Smooth muscle cell (in vitro differentiated cells): ENCODE data around the gene LMAN2. TPM values are rescaled to one million over a fixed set of nuclear protein-coding genes. Genes with fewer than 3 reads are reported as not detected.

Source experiments
- DNase-seq: peaks from one replicate; lab custom pipeline; 2025; ENCODE audit not compliant: unreplicated experiment; lab: John Stamatoyannopoulos, UW
- H2AFZ ChIP-seq: fragments of 200-600 bp; sonication (generic); 2 replicates; pipeline ENCODE4 v1.6.0; 2016; ENCODE audit warnings: antibody characterized with exemption, low read depth, mild to moderate bottlenecking
- H3F3A ChIP-seq: fragments of 200-600 bp; sonication (generic); 2 replicates; pipeline ENCODE4 v1.6.0; 2017; ENCODE audit warnings: antibody characterized with exemption, low read depth
- H3K27ac ChIP-seq: fragments of 200-600 bp; sonication (generic); 2 replicates; pipeline ENCODE4 v1.5.1; 2016; ENCODE audit warnings: low read depth, mild to moderate bottlenecking
- H3K27me3 ChIP-seq: fragments of 200-600 bp; sonication (generic); 2 replicates; pipeline ENCODE4 v1.6.1; 2016; ENCODE audit warnings: low read depth, mild to moderate bottlenecking
- H3K36me3 ChIP-seq: fragments of 200-600 bp; sonication (generic); 2 replicates; pipeline ENCODE4 v1.5.1; 2016; ENCODE audit warnings: low read depth
- H3K4me1 ChIP-seq: fragments of 200-600 bp; sonication (generic); 2 replicates; pipeline ENCODE4 v1.5.1; 2016; ENCODE audit warnings: low read depth
- H3K4me2 ChIP-seq: fragments of 200-600 bp; sonication (generic); 2 replicates; pipeline ENCODE4 v1.6.0; 2016; ENCODE audit warnings: mild to moderate bottlenecking
- H3K4me3 ChIP-seq: fragments of 200-600 bp; sonication (generic); 2 replicates; pipeline ENCODE4 v1.5.1; 2016; ENCODE audit warnings: mild to moderate bottlenecking
- H3K79me2 ChIP-seq: fragments of 200-600 bp; sonication (generic); 2 replicates; pipeline ENCODE4 v1.6.0; 2016; ENCODE audit warnings: low read depth, mild to moderate bottlenecking
- H3K9ac ChIP-seq: fragments of 200-600 bp; sonication (generic); 2 replicates; pipeline ENCODE4 v1.6.0; 2016; ENCODE audit warnings: low read depth
- H3K9me3 ChIP-seq: fragments of 200-600 bp; sonication (generic); replicated peaks from 2 replicates; pipeline ENCODE4 v1.5.1; 2016; ENCODE audit warnings: low read depth
- H4K20me1 ChIP-seq: fragments of 200-600 bp; sonication (generic); 2 replicates; pipeline ENCODE4 v1.6.0; 2016; ENCODE audit warnings: low read depth
- WGBS: methylation state at CpG from one replicate; pipeline ENCODE4 v1.1.7; 2016; ENCODE audit warnings: low lambda C conversion rate; 5-methylcytosine and 5-hydroxymethylcytosine counted together
- polyA plus RNA-seq: library from polyadenylated mRNA; unstranded; fragments of >200 nt; fragmentation: Nextera tagmentation; extraction: Ambion mirVana; gene quantifications from 2 replicates; pipeline ENCODE4 v1.2.1, GENCODE V29; 2016
- total RNA-seq: library from RNA; depleted of rRNA; stranded (reverse); fragments of >200 nt; gene quantifications from 2 replicates; pipeline ENCODE4 v1.2.3, GENCODE V29; 2014
- TF ChIP-seq, protein P1 (sequence below): fragments of 200-600 bp; sonication (generic); IDR thresholded peaks from 2 replicates; pipeline ENCODE4 v1.5.1; 2017; ENCODE audit warnings: borderline replicate concordance, mild to moderate bottlenecking, antibody characterized with exemption; ENCODE audit not compliant: insufficient read depth, poor library complexity, severe bottlenecking

LMAN2 gene
- total and polyA plus RNA-seq, 2 experiments from 2014 or later: 241 to 253 TPM

GRCh38 chr5:177295924-177296323, 55.5 kb downstream of the LMAN2 start:
- no peaks in the 10 kb centered on the region for H3K79me2 ChIP-seq
- H3K9me3 ChIP-seq: no peaks in the 10 kb centered on the region
- H3F3A ChIP-seq: peaks cover 31% of the 10 kb centered on the region
- 100% methylated on average over 9 of the region's 9 CpGs for WGBS
- no peak overlapping the region for H3K27ac ChIP-seq
- no peak overlapping the region for H3K4me3 ChIP-seq
- H3K36me3 ChIP-seq: peaks cover 9% of the 10 kb centered on the region
- no peak for DNase-seq
- no peaks in the 10 kb centered on the region for H3K27me3 ChIP-seq
- no peak overlapping the region for H3K9ac ChIP-seq
- TF ChIP-seq, protein P1, sequence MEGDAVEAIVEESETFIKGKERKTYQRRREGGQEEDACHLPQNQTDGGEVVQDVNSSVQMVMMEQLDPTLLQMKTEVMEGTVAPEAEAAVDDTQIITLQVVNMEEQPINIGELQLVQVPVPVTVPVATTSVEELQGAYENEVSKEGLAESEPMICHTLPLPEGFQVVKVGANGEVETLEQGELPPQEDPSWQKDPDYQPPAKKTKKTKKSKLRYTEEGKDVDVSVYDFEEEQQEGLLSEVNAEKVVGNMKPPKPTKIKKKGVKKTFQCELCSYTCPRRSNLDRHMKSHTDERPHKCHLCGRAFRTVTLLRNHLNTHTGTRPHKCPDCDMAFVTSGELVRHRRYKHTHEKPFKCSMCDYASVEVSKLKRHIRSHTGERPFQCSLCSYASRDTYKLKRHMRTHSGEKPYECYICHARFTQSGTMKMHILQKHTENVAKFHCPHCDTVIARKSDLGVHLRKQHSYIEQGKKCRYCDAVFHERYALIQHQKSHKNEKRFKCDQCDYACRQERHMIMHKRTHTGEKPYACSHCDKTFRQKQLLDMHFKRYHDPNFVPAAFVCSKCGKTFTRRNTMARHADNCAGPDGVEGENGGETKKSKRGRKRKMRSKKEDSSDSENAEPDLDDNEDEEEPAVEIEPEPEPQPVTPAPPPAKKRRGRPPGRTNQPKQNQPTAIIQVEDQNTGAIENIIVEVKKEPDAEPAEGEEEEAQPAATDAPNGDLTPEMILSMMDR: no peak
- H3K4me1 ChIP-seq: no peaks in the 10 kb centered on the region
- no peak overlapping the region for H2AFZ ChIP-seq
- H4K20me1 ChIP-seq: peaks cover 14% of the 10 kb centered on the region
- no peak overlapping the region for H3K4me2 ChIP-seq

DNA sequence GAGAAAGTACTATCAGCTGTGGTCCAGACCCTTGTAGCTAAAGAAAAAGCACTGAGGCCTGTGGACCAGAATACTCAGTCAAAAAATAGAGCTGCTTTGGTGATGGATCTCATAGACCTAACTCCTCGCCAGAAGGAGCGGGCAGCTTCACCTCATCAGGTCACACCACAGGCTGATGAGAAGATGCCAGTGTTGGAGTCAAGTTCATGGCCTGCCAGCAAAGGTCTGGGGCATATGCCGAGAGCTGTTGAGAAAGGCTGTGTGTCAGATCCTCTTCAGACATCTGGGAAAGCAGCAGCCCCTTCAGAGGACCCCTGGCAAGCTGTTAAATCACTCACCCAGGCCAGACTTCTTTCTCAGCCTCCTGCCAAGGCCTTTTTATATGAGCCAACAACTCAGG, 56.8 kb downstream of the LMAN2 start:
- DNase-seq: no peak
- H3K27me3 ChIP-seq: no peaks in the 10 kb centered on the region

GRCh38 chr5:177293819-177294581, 57.5 kb downstream of the LMAN2 start:
- TF ChIP-seq, protein P1: no peak
- DNase-seq: no peak

More for the DNA sequence above, 56.8 kb downstream of the LMAN2 start:
- H3K27ac ChIP-seq: no peak overlapping the region
- no peak overlapping the region for H3K4me2 ChIP-seq
- no peaks in the 10 kb centered on the region for H3K79me2 ChIP-seq
- peaks cover 19% of the 10 kb centered on the region for H4K20me1 ChIP-seq
- H2AFZ ChIP-seq: no peak overlapping the region
- peaks cover 12% of the 10 kb centered on the region for H3K36me3 ChIP-seq
- H3F3A ChIP-seq: peaks cover 21% of the 10 kb centered on the region
- no peak overlapping the region for H3K9ac ChIP-seq
- no peaks in the 10 kb centered on the region for H3K9me3 ChIP-seq
- 96% methylated on average over 3 of the region's 3 CpGs for WGBS
- H3K4me3 ChIP-seq: no peak overlapping the region
- no peaks in the 10 kb centered on the region for H3K4me1 ChIP-seq
- TF ChIP-seq, protein P1: no peak

DNA sequence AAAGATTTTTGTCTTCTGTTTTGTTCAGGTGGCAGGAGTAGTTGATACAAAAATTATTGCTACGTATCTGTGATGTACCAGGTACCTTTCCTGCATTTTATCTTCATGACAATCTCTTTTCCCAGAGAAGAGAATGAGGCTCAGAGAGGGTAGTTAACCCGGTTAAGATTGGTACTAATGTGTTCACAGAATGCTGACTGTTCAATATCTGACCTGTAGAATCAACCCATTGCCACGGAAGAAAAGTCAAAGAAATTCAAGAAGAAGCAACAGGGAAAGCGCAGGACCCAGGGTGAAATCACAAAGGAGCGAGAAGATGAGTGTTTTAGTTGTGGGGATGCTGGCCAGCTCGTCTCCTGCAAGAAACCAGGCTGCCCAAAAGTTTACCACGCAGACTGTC, 59.7 kb downstream of the LMAN2 start:
- no peaks in the 10 kb centered on the region for H3K4me1 ChIP-seq
- H3K4me3 ChIP-seq: no peak overlapping the region
- DNase-seq: no peak
- no peaks in the 10 kb centered on the region for H3K9me3 ChIP-seq
- H3K27ac ChIP-seq: no peak overlapping the region
- H3K4me2 ChIP-seq: no peak overlapping the region
- no peaks in the 10 kb centered on the region for H3K79me2 ChIP-seq
- no peak overlapping the region for H2AFZ ChIP-seq
- peaks cover 12% of the 10 kb centered on the region for H4K20me1 ChIP-seq
- no peaks in the 10 kb centered on the region for H3F3A ChIP-seq
- 97% methylated on average over 7 of the region's 7 CpGs for WGBS
- H3K36me3 ChIP-seq: peaks cover 22% of the 10 kb centered on the region
- TF ChIP-seq, protein P1: no peak
- H3K27me3 ChIP-seq: no peaks in the 10 kb centered on the region
- H3K9ac ChIP-seq: no peak overlapping the region

More at GRCh38 chr5:177293819-177294581, 57.5 kb downstream of the LMAN2 start:
- H3K27ac ChIP-seq: no peak overlapping the region
- no peaks in the 10 kb centered on the region for H3K4me1 ChIP-seq
- H3K4me3 ChIP-seq: no peak overlapping the region
- H3K27me3 ChIP-seq: no peaks in the 10 kb centered on the region
- peaks cover 15% of the 10 kb centered on the region for H3K36me3 ChIP-seq
- no peaks in the 10 kb centered on the region for H3K9me3 ChIP-seq
- 97% methylated on average over 12 of the region's 12 CpGs for WGBS
- H4K20me1 ChIP-seq: peaks cover 15% of the 10 kb centered on the region
- no peak overlapping the region for H3K4me2 ChIP-seq
- no peak overlapping the region for H3K9ac ChIP-seq
- H3F3A ChIP-seq: peaks cover 14% of the 10 kb centered on the region
- no peak overlapping the region for H2AFZ ChIP-seq
- H3K79me2 ChIP-seq: no peaks in the 10 kb centered on the region
